ENCODE results near the gene KCP. TPM values are rescaled to one million over a fixed set of nuclear protein-coding genes. Genes with fewer than 3 reads are reported as not detected.

KCP gene
- total RNA-seq, 1 experiment from 2014 or later, result 1.6 TPM

DNA sequence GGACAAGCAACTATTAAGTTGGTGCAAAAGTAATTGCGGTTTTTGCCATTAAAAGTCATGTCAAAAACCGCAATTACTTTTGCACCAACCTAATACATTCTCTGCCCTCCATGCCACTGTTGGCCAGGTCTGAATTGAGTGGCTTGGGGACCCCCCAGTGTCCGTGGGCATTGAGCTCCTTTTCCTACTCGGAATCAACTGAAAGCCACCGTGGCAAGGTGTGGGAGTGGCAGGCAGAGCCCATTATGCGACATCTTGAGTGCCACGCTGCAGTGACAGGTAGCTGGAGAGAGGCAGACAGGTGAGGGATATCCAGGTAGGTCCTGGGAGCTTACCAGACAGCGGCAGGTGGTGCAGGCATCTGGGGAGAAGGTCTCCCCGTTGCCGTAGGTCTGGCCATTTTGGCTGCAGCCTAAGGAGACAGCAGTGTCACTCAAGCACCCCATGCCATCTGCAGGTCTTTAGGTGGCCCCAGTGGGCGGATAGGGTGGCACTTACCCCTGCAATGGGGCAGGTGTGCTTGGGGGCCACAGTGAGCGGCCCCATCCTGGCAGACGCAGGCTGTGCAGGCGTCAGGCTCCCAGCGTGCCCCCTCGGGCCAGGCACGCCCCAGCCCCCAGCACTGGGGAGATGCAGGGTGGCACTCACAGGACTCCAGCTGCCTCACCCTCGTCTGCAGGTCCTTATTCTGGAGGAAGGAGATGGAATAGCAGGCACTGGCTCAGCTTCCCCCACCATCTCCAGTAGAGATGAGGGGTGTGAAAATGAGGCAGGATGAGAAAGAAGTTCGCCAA is 3.5 kb downstream of the KCP start:
- Histone ChIP-seq H3K9ac (ENCODE audit: low read length) (no peak overlapping the region), H2AFZ (ENCODE audit: low read depth, low read length, poor library complexity, severe bottlenecking) (no peak overlapping the region), H3K9me2 (ENCODE audit: insufficient read depth) (no peaks in the 10 kb centered on the region), H3K9me3 (ENCODE audit: control insufficient read depth in 1 of 2, insufficient read depth in 1 of 2, low read depth in 1 of 2, low read length in 2 of 2) (no peaks in the 10 kb centered on the region), H3K36me3 (ENCODE audit: control insufficient read depth in 1 of 2, insufficient read depth in 2 of 2, low read length in 2 of 2) (no peaks in the 10 kb centered on the region), H3K27ac (ENCODE audit: low read depth, low read length) (no peak overlapping the region), H3K79me2 (ENCODE audit: insufficient read depth, low read length) (no peaks in the 10 kb centered on the region), H3K4me1 (ENCODE audit: control insufficient read depth in 1 of 2, insufficient read depth in 2 of 2, low read length in 2 of 2) (peaks cover 7 to 32% of the 10 kb centered on the region in 2 experiments), H4K20me1 (ENCODE audit: insufficient read depth) (no peaks in the 10 kb centered on the region), H3K4me2 (ENCODE audit: low read length) (no peak overlapping the region), H3K4me3 (replicated peaks in 1 of 2; ENCODE audit: low read depth in 1 of 2, low read length in 2 of 2) (no peak overlapping the region), H3K27me3 (ENCODE audit: insufficient read depth, low read length) (no peaks in the 10 kb centered on the region)
- TF ChIP-seq SIN3A (IDR thresholded peaks at IDR 0.05; ENCODE audit: low read depth) (no peak), YY1 (IDR thresholded peaks at IDR 0.05; ENCODE audit: extremely low read depth, insufficient replicate concordance, low read depth, low read length) (no peak), EZH2phosphoT487 (IDR thresholded peaks at IDR 0.05; ENCODE audit: borderline replicate concordance) (no peak), CEBPB (IDR thresholded peaks at IDR 0.05; ENCODE audit: low read depth) (no peak)
- TF ChIP-seq, protein P1, sequence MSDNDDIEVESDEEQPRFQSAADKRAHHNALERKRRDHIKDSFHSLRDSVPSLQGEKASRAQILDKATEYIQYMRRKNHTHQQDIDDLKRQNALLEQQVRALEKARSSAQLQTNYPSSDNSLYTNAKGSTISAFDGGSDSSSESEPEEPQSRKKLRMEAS (IDR thresholded peaks at IDR 0.05), result no peak
- TF ChIP-seq, protein P2, sequence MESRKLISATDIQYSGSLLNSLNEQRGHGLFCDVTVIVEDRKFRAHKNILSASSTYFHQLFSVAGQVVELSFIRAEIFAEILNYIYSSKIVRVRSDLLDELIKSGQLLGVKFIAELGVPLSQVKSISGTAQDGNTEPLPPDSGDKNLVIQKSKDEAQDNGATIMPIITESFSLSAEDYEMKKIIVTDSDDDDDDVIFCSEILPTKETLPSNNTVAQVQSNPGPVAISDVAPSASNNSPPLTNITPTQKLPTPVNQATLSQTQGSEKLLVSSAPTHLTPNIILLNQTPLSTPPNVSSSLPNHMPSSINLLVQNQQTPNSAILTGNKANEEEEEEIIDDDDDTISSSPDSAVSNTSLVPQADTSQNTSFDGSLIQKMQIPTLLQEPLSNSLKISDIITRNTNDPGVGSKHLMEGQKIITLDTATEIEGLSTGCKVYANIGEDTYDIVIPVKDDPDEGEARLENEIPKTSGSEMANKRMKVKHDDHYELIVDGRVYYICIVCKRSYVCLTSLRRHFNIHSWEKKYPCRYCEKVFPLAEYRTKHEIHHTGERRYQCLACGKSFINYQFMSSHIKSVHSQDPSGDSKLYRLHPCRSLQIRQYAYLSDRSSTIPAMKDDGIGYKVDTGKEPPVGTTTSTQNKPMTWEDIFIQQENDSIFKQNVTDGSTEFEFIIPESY (IDR thresholded peaks at IDR 0.05; ENCODE audit: extremely low read depth, insufficient replicate concordance, low read length), result no peak
- intact Hi-C loops (cut with micrococcal nuclease), result no loop called here
- ChIA-PET POLR2A (no interaction called here), RAD21 (ENCODE audit: low non-redundant PET in 1 of 2, low total read pairs in 2 of 2, uncharacterized antibody in 2 of 2, unreplicated experiment in 2 of 2) (interaction anchor here in 1 of 2 experiments (0.7 kb wide), 1 partner anchor 219 kb away, joined by 5 read pairs; no protein-coding TSS in a partner anchor), CTCF (no interaction called here)
- BruUV-seq (replicated peaks), result no TSS peak
- DNase-seq (ENCODE audit: low read depth, low spot score), result no peak
- no peak for ATAC-seq

Data from HCT116 (cell line).